ENCODE measurements around the gene LCP1. TPM values are rescaled to one million over a fixed set of nuclear protein-coding genes. Genes with fewer than 3 reads are reported as not detected.

LCP1 gene
- total RNA-seq, 1 donor from 2014 or later, result 1,100 TPM

DNA sequence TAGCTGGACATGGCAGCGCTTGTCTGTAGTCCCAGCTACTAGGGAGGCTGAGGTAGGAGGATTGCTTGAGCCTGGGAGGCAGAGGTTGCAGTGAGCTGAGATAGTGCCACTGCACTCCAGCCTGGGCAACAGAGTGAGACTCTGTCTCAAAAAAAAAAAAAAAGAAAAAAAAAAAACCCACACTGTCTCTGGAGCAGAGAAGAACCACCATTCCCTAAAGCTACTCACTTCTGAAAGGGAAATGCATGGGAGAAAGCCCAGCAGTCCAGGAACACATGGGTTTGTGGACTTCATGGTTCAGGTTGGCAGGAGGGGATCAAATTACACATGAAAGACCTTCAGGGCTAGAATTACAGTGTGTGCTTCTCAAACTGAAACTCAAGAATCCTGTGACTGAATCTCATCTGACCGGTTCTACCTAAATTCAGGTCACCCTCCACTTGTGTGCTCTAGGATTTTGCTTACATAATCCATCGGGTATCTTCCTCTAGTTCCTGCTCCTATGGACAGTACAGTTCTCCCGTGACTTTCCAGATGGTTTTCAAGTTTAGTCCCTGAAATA, 46.9 kb downstream of the LCP1 start:
- intact Hi-C loops (cut with micrococcal nuclease), result no loop called here

DNA sequence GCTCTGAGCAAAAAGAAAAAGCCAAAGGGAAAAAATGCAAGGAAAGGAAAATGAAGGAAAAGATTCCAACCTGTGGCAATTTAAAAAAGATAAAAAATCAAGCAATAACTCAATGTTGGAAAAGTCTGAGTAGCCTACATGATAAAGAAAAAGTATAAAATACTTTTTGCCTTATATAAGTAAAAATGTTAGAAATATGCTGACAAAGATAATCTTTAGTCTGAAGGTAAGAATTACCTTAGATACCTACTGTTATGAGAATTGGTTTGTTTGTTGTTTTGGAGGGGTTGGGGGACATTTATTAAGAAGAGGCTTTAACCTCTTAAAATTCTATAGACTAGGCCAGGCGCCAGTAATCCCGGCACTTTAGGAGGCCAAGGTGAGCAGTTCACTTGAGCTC, 47.5 kb downstream of the LCP1 start:
- intact Hi-C loops (cut with micrococcal nuclease), result no loop called here

DNA sequence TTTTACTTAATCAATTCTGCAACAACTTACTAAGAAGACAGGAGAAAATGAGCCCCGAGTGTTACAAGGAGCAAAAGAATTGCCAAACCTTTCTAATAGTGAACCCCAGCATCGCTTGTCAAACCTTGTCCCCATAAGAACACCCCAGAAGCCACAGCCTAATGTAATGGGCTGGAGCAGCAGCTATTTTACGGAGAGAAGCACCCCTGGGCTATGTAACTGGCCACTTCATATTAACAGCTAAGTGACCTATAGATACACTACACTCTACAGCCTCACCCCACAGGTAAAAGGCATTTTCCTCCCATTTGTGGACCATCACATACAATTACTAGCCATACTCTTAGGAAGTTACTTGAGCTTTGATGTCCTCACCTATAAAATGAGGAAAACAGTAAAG, 49.9 kb downstream of the LCP1 start:
- intact Hi-C loops (cut with micrococcal nuclease), result no loop called here

DNA sequence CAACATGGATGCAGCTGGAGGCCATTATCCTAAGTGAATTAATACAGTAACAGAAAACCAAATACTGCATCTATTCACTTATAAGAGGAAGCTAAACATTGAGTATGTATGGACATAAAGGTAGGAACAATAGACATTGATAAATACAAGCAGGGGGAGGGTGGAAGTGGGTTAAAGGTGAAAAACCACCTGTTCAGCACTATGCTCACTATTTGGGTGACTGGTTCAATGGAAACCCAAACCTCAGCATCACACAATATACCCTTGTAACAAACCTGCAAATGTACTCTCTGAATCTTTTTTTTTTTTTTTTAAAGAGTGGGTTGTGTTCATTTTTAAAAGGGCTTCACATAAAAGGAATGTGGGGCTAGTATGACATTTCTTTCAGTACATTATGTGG, 50.3 kb downstream of the LCP1 start:
- intact Hi-C loops (cut with micrococcal nuclease), result loop anchor here (1.0 kb wide), 1 partner anchor 11 kb away; no protein-coding TSS in a partner anchor

DNA sequence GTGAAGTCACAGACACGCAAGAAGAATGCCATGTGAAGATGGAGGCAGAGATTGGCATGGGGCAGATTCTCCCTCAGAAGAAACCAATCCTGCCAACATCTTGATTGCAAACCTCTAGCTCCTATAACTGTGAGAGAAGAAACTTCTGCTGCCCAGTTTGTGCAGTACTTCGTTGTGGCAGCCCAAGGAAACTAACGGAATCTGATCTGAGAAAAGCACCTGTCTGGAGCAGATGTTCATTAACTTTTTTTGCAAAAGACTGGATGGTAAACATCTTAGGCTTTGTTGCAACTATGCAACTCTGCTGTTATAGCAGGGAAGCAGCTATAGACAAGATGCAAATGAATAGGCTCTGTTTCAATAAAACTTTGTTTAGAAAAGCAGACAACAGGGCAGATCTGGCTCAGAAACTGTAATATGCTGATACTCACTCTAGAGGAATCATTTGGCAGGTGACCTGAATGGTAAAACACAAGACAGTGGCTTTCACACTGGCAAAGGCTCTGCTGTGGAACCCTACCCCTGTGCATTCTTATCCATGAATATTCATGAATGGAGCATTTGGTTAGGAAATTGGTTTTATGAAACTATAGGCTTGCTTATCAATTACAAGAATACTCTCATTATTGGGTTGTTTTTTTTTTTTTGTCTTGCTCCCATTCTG, 51.9 kb downstream of the LCP1 start:
- intact Hi-C loops (cut with micrococcal nuclease), result loop anchor here (5.0 kb wide), 1 partner anchor 618 kb away; no protein-coding TSS in a partner anchor

DNA sequence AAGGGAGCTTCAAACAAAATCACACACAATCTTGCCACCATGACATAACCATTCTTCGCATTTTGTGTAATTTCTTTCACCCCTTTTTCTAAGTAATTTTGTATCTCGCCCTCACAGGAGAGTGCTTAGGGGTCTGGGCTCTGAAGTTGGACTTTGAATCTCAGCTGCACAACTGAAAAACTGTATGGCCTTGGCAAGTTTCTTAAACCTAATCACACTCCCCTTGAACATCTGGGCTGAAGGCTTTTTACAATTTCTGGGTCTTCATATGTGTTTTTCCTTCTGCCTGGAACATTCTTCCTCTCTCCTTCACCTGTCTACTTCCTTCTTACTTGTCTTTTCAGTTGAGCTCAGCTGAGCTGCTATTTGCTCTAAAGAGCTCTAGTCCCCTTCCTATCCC, 52.9 kb downstream of the LCP1 start:
- intact Hi-C loops (cut with micrococcal nuclease), result loop anchor here (5.0 kb wide), 1 partner anchor 617 kb away; no protein-coding TSS in a partner anchor

DNA sequence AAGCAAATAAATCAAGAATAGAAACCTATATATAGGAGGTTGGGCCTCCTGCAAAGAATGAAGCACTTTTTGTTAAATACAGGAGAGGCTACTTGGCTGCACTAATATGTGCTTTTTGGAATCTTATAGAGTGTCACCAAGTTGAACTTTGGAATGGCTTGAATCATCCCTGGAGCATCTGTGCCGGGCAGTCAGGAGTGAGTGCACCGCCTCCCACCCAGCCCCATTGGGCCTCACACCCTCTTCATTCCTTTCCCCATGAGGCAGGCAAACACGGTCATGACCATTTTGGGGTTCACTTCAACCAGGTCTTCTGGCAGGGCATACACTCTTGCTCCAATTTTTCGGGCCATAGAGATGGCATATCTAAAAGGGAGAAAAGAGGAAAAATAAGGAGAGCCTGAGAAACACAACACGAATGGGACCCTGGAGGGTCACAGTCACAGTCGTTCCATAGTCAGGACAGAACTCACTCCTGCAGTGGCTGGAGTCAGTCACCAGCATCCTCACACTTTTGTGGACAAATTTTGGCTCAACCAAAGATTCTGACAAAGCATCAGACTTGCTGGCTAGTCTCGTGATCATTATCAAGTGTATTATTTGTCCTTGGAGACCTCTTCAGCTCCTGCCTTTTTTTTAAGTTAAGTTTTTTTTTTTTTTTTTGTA, 54.5 kb downstream of the LCP1 start:
- intact Hi-C loops (cut with micrococcal nuclease), result loop anchor here (2.0 to 5.0 kb wide), 2 partner anchors 33 to 615 kb away; no protein-coding TSS in a partner anchor

DNA sequence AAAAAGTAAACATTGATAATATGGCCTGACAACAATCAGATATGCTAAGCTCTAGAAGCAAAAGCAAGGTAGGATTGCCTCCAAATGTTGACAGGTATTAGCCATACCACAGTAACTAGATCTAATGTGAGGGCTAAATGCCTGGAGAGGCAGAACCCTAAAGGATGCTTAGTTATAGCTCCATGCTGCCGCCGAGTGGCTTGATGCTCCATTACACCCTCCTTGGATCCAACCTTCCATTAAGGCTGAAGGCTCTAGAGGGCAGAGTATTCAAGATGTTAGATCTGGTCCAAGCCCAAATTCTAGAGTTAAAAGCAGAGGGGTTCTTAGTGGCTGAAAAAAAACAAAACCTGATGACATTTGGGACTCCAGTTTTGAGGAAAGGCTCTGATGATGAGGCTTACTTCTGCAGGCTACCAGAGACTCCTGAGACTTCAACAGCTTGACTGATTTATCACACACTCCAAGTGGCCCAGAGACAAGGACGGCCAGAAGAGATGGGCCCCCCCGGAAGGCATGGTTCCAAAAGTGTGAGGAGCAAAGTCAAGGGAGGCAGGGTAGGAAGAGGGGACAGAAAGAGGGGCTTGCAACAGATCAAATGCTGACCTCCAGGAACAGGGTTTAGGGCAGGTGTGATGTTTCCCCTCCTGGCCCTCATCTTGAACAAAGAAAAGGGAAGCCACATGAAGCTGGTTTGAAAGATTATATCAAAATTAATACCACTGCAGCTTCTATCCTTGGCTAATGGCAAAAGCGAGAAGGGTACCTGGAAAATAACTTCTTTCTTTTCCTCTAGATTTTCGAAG, 55.2 kb downstream of the LCP1 start:
- intact Hi-C loops (cut with micrococcal nuclease), result loop anchor here (1.0 to 5.0 kb wide), 8 partner anchors 34 to 614 kb away; partner anchors contain the start of gene ZC3H13

DNA sequence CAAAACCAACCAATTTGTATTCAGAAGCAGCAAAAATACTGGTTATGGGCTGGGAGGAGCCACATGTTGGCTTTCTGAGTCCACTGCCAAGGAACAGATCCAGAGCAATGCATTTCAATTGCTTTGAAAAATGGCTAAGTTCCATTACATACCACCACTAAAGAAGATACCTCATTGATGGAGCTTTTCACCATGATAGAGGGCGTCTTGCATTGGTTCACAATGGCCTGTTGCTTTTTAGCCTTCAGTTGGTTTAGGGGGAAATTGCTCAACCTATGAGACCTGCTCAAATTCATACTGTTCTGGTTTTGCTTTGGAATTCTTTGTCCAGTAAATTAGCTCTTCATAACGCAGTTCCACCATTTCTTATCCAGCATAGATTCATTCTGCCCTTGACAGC, 55.9 kb downstream of the LCP1 start:
- intact Hi-C loops (cut with micrococcal nuclease), result loop anchor here (1.0 to 5.0 kb wide), 8 partner anchors 35 to 614 kb away; partner anchors contain the start of gene ZC3H13

DNA sequence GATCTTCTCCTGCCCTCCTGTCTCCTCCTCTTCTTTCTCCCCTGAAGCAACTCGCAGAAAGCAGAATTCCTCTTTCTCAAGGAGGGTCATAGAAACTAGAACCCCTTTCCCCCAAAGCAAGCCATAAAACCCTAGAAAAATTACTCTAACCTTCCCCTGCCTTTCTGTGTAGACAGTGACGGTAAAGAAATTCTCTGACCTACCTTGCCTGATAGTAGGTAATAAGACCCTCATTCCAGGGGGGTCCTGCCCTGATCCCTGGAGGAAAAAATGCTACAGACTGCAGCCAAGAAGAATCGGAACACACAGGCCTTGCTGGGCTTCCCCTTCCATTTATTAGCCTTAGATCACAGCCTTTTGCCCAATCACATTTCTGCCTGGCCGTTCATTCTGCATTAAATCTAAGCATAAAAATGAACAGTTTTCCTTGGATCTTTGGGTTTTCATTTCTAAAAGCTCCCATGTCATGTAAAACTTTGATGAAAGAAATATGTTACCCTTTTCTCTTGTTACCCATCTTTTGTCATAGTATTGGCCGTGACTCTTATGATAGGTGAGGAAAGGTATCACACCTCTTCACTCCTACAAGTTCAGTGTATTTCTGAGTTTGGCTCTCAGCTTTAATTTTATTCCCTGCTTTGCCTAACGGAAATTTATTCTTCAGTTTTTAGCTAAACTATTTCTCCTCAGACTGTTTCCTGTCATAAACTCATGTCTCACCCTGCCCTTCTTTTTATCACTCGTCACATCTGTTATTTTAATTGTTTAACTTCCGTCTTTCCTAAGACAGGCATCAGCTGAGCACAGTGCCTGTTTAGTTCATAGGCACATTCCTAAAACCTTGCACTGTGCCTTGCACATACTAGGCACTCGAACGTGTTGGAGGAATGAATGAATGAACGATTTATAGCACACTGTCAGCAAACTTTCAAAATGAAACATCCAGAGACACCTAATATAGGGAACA, 56.7 kb downstream of the LCP1 start:
- intact Hi-C loops (cut with micrococcal nuclease), result loop anchor here (5.0 kb wide), 1 partner anchor 613 kb away; no protein-coding TSS in a partner anchor

DNA sequence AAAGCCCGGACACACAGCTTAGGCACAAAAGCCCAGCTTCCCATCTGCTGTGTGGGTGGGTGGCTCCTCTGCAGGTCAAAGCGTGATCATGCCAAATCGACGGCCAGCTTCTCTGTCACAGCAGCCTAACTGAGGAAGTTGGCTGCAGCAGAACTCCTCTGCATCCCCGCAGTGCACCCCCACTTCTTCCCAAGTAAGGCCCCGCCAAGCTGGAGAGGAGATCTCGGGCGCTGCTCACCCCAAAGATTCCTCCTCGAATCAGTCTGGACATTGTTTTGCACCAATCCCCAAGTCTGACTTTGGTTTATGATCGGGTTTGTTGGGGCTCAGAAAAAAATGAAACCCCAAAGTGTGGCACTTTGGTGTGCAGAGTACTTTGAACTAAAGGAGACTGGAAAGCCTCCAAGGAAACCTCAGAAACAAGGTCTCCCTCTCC, 57.4 kb downstream of the LCP1 start:
- intact Hi-C loops (cut with micrococcal nuclease), result no loop called here

DNA sequence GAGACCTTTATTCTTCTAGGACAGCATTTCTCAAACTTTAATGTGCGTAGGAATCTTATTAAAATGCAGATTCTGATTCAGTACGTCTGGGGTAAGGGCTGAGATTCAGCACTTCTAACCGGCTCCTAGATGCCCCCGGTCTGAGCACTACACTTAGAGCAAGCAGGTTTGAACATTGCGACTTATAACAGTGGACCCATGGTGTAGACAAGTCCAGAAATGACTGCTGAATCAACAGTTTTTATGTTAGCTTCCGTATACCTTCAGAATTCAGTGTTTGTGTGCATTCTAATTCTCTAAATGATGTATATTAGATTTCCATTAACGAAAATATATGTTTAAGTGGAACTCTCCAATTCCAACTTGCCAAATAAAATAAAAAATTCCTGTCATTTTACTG, 59.7 kb downstream of the LCP1 start:
- intact Hi-C loops (cut with micrococcal nuclease), result no loop called here

DNA sequence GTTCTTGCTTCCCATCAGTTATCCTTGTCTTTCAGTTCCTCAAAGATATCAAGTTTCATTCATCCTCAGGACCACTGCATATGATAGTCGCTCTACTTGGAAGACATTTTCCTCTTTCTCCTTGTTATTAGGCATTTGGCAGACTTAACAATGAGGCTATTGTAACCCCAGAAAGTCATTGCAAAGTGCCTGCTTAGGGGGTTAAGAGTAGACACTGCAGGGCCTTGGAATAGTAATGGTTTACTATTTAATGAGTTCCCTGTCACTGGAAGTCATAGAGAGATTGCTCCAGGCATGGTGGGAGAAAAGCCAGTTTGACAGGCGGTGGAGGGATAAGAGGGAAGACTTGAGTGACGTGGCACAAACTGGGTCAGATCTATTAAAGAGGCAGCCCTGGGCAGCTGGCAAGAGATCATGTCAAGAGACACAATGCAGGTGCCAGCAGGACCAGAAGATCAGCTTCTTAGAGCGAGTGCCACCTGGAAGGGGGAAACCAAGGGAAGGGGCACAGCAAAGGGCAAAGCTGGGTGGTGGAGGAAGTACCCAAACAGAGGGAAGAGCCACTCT, 60.3 kb downstream of the LCP1 start:
- intact Hi-C loops (cut with micrococcal nuclease), result no loop called here

DNA sequence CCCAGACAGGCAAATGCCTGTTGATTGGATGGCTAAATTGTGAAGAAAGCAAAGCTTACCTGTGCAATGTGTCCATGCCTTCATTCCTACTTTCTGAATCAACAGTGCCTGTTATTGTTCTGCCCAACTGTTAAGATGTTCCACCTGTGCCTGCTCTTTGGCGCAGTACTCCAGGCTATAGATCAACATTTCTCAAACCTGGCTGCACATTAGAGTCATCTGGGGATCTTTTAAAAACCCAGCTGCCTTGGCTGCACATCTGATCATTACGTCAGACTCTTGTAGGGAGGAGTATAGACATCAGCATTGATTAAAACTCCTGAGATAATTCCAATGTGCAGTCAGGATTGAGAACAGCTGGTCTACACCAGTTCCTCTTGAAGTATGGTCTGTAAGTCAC, 60.9 kb downstream of the LCP1 start:
- intact Hi-C loops (cut with micrococcal nuclease), result no loop called here

DNA sequence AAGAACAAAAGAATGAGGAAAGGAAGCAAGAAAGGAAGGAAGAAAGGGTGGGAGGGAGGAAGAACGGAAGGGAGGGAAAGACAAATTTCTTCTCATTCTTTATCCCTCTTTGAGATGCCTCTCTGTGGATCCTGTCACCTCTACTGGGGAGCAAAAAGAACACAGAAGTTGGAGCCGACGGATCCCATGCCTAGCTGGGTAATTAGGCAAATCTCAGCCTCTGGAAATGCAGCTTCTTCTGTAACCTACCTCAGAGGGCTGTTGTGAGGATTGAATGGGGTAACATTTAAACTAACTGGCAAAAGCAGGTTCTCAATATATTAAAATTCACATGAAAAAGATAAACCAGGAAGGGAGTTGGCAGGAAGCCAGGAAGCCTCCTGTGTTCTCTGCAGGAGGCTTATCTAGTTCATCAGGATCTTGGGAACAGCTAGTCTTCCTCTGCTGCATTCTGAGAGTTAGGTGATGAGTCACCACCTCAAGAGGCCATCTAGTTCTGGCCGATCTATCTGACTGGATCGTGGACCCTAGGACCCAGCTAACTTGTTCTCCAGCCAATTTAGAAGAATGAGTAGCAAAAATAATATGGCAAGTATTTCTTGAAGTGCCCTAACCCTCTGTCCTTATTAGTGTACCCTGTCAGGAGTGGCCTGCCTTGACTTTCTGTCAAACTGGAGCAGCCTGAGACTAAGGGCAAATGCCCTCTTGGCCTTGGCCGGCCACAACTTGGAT, 61.9 kb downstream of the LCP1 start:
- intact Hi-C loops (cut with micrococcal nuclease), result no loop called here

DNA sequence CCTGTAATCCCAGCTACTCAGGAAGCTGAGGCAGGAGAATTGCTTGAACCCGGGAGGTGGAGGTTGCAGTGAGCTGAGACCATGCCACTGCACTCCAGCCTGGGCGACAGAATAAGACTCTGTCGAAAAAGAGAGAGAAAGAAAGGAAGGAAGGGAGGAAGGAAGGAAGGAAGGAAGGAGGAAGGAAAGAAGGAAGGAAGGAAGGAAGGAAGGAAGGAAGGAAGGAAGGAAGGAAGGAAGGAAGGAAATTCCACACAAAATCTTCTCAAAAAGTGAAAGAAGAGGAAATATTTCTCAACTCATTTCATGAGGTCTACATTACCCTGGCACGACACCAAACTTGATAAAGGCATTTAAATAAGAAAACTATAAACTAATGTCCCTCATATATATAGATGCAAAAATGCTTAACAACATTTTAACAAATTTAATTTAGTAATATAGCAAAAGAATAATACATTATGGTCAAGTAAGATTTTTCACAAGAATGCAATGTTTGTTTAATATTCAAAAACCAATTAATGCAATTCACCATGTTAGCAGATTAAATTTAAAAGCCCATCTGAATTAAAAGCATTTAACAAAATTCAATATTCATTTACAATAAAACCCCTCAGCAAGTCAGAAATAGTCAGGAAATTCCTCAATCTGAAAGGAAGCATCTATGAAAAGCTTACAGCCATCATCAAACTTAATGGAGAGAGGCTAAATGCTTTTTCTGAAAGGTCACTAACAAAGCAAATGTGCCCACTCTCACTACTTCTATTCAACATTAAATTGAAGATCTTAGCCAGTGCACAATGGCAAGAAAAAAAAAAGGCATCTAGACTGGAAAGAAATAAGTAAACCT, 65.1 kb downstream of the LCP1 start:
- intact Hi-C loops (cut with micrococcal nuclease), result no loop called here

DNA sequence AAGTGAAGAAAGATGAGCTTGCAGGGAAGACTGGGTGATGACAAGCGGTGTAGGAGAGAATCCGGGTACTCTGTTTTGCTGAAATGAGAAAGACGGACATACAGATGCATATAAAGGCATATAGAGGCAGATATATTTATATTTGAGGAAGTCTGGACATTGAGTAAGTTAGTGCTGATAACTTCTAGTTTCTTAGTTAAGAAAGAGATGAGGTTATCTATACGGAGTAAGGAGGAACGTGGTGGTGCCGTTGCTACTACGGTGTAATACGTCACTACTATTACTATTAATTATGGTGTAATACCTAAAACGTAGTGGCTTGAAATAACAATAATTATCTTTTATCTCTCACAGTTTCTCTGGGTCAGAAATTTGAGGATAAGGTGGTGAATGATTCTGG, 67.4 kb downstream of the LCP1 start:
- intact Hi-C loops (cut with micrococcal nuclease), result no loop called here

DNA sequence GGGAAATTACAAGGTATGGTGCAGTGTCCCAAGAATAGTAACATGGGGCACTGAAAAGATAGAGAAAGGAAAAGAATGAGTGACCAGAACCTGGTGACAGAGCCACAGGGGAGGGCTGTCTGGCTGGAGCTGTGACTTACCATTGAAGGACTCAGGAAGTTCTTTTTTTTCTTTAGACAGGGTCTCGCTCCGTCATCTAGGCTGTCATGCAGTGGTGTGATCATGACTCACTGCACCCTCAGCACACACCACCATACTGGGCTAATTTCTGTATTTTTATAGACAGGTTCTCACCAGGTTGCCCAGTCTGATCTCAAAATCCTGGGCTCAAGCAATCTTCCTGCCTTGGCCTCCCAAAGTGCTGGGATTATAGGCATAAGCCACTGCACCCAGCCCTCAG, 68.4 kb downstream of the LCP1 start:
- intact Hi-C loops (cut with micrococcal nuclease), result no loop called here

All from T-helper 1 cell treated with Interleukin-12 subunit alpha and Interleukin-12 subunit beta and Interleukin-4 antibody, amounts not matched to agents 30 ng/mL and 1 ng/mL, for 36 hours (primary cell).